K562 (cell line): ENCODE data around the gene ENO2. TPM values are rescaled to one million over a fixed set of nuclear protein-coding genes. Genes with fewer than 3 reads are reported as not detected.
A peak's percentile ranks its signal among the peaks of the same experiment; 100 is the strongest.

ENCODE experiments used
- ARNT ChIP-seq, 2 experiments: fragments of 450-650 bp; IDR thresholded peaks; 2 replicates each; pipeline ENCODE4 v1.6.1; 2016; ENCODE audit warnings: mild to moderate bottlenecking in 1 of 2
- DMBX1 ChIP-seq: fragments of 250-450 bp; sonication (Bioruptor Pico); IDR thresholded peaks from 2 replicates; pipeline ENCODE4 v1.8.0; 2022; ENCODE audit warnings: inconsistent platforms, mild to moderate bottlenecking, moderate library complexity, borderline replicate concordance
- DNMT1 ChIP-seq: fragments of 450-650 bp; IDR thresholded peaks from 2 replicates; pipeline ENCODE4 v1.6.1; 2016; ENCODE audit warnings: antibody characterized with exemption, mild to moderate bottlenecking
- FOXM1 ChIP-seq, 2 experiments: fragments of 450-650 bp in 1 of 2; sonication (generic) in 1 of 2; formaldehyde crosslinking in 1 of 2; IDR thresholded peaks; 2 replicates each; pipeline versions ENCODE4 v1.6.1 to v1.9.0; 2017 to 2022; ENCODE audit warnings: low read depth in 2 of 2, mild to moderate bottlenecking in 2 of 2, missing genetic modification reagents in 1 of 2, moderate library complexity in 1 of 2
- JUND ChIP-seq, 2 experiments: IDR thresholded peaks; 2 replicates in 1 of 2; 3 replicates in 1 of 2; pipeline ENCODE4 v1.6.1; 2011; ENCODE audit warnings: borderline replicate concordance in 2 of 2, low read depth in 2 of 2, low read length in 2 of 2, improper control_type of control experiment in 1 of 2, missing biosample characterization in 1 of 2, missing genetic modification characterization in 1 of 2, missing genetic modification reagents in 1 of 2
- NR2C1 ChIP-seq, 2 experiments: fragments of 450-650 bp; IDR thresholded peaks; 2 replicates each; pipeline ENCODE4 v1.6.1; 2017; ENCODE audit warnings: mild to moderate bottlenecking in 2 of 2, antibody characterized with exemption in 1 of 2, inconsistent platforms in 1 of 2, missing compliant biosample characterization in 1 of 2, missing genetic modification characterization in 1 of 2
- NUFIP1 ChIP-seq: fragments of 450-650 bp; IDR thresholded peaks from 2 replicates; pipeline ENCODE4 v1.6.1; 2018; ENCODE audit not compliant: partially characterized antibody
- SMAD3 ChIP-seq: fragments of 450-650 bp; formaldehyde crosslinking; conservative IDR thresholded peaks from 2 replicates; pipeline ENCODE4 v1.4.0; 2020; ENCODE audit warnings: mild to moderate bottlenecking
- SMARCB1 ChIP-seq: IDR thresholded peaks from 2 replicates; pipeline ENCODE4 v1.6.1; 2011; ENCODE audit warnings: improper control_type of control experiment, low read depth; ENCODE audit not compliant: insufficient read length
- STAG1 ChIP-seq: sonication (generic); formaldehyde crosslinking; IDR thresholded peaks from 2 replicates; pipeline ENCODE4 v1.5.0; 2020; ENCODE audit warnings: missing genetic modification reagents, borderline replicate concordance
- TCF3 ChIP-seq: sonication (generic); formaldehyde crosslinking; IDR thresholded peaks from 2 replicates; pipeline ENCODE4 v1.4.0; 2020; ENCODE audit warnings: mild to moderate bottlenecking, missing genetic modification reagents
- U2AF1 ChIP-seq: fragments of 200-400 bp; formaldehyde crosslinking; optimal IDR thresholded peaks from 2 replicates; pipeline ENCODE3; 2017; ENCODE audit warnings: mild to moderate bottlenecking, low read depth, low read length, moderate library complexity
- WHSC1 ChIP-seq: IDR thresholded peaks from one replicate; pipeline ENCODE4 v1.6.1; 2012; ENCODE audit warnings: low read length, control low read depth, inconsistent platforms
- ZSCAN32 ChIP-seq: fragments of 450-650 bp; formaldehyde crosslinking; IDR thresholded peaks from 2 replicates; pipeline ENCODE4 v1.4.0; 2020; ENCODE audit warnings: mild to moderate bottlenecking, moderate library complexity
- polyA plus RNA-seq, 8 experiments: library from polyadenylated mRNA; depleted of rRNA in 4 of 8; stranded (reverse) in 5 of 8; unstranded in 3 of 8; fragments of >200 nt; fragmentation: Nextera tagmentation in 2 of 8; fragmentation: Illumina TruSeq in 1 of 8; extraction: Ambion mirVana in 2 of 8; extraction: Trizol in 1 of 8; gene quantifications; 2 replicates each; pipeline versions ENCODE4 v1.2.1 to v1.2.3, GENCODE V29; 2011 to 2014; ENCODE audit warnings: inconsistent platforms in 1 of 8, missing spikeins in 1 of 8
- total RNA-seq, 7 experiments: library from RNA; depleted of rRNA in 6 of 7; stranded (reverse); fragments of >200 nt in 6 of 7; fragmentation: Illumina TruSeq in 2 of 7; extraction: Trizol in 2 of 7; gene quantifications; 2 replicates each; pipeline versions ENCODE4 v1.2.1 to v1.2.3, GENCODE V29; 2011 to 2021; ENCODE audit warnings: low replicate concordance in 1 of 7
- TF ChIP-seq, protein P1 (sequence below): fragments of 450-650 bp; formaldehyde crosslinking; IDR thresholded peaks from 2 replicates; pipeline ENCODE4 v1.4.0; 2020; ENCODE audit warnings: mild to moderate bottlenecking, moderate library complexity
- TF ChIP-seq, protein P2 (sequence below), 3 experiments: fragments of 200-800 bp in 1 of 3; fragments of 250-450 bp in 1 of 3; fragments of 450-650 bp in 1 of 3; sonication (Bioruptor Pico) in 1 of 3; sonication (Bioruptor generic) in 1 of 3; formaldehyde crosslinking in 1 of 3; IDR thresholded peaks; 2 replicates each; pipeline versions ENCODE4 v1.6.1 to v1.8.0; 2016 to 2022; ENCODE audit warnings: mild to moderate bottlenecking in 2 of 3, missing genetic modification characterization in 2 of 3, missing compliant biosample characterization in 1 of 3, moderate library complexity in 1 of 3
- TF ChIP-seq, protein P3 (sequence below): sonication (generic); IDR thresholded peaks from 2 replicates; pipeline ENCODE4 v1.6.1; 2016
- TF ChIP-seq, protein P4 (sequence below), 3 experiments: fragments of 200-800 bp in 1 of 3; sonication (Bioruptor generic) in 1 of 3; sonication (generic) in 1 of 3; formaldehyde crosslinking in 1 of 3; IDR thresholded peaks; 2 replicates each; pipeline versions ENCODE4 v1.6.1 to v1.8.0; 2016 to 2022; ENCODE audit warnings: mild to moderate bottlenecking in 2 of 3, missing compliant biosample characterization in 2 of 3, missing genetic modification characterization in 2 of 3, missing genetic modification reagents in 1 of 3

Gene ENO2
- total and polyA plus RNA-seq, 9 of the 15 experiments (the other 6 are each of a cell fraction or from before 2014, with no cell fraction given) = 10.9 to 43.3 (median 21.0) TPM

DNA sequence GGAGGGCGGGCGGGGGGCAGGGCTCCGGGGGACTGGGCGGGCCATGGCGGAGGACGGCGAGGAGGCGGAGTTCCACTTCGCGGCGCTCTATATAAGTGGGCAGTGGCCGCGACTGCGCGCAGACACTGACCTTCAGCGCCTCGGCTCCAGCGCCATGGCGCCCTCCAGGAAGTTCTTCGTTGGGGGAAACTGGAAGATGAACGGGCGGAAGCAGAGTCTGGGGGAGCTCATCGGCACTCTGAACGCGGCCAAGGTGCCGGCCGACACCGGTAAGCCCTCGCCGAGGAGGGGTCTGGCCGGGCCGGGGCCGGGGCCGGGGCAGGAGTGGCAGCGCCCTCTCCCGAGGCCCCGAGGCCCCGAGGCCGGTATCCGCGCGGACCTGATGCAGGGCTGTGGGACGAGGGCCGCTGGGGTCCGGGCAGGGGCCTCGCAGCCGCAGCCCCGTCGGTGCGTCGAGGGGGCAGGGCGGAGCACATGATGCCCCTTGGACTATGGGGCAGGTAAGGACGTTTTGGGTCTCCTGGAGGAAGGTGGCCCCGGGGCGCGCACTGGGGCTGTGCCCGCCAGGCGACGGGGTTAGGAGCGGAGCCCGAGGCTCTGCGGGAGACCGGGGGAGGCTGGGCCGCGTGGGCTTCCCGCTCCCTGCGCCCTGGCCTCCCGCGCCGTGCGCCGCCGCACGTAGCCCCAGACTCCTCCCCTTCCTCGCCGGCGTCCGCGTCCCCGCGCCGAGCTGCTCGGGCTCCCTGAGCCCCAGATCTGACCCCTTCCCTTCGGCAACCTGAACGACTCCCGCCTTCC lies 46.8 kb upstream of the ENO2 start, which contains the start of gene TPI1 (continued):
- TF ChIP-seq FOXM1 (IDR thresholded peaks at IDR 0.05; ENCODE audit: low read depth) (no peak), FOXM1 (CRISPR knock-in tag; IDR thresholded peaks at IDR 0.05; ENCODE audit: low read depth) (no peak), ZSCAN32 (CRISPR knock-in tag) (no peak), SMAD3 (CRISPR knock-in tag) (no peak), NUFIP1 (no peak), DNMT1 (no peak), DMBX1 (no peak), STAG1 (CRISPR knock-in tag) (peak; percentile 7; the same call in 1 of the 2 replicates), WHSC1 (no peak), SMARCB1 (no peak), JUND (IDR thresholded peaks at IDR 0.05; ENCODE audit: borderline replicate concordance, low read depth, low read length) (no peak), JUND (tag; IDR thresholded peaks at IDR 0.05; ENCODE audit: borderline replicate concordance, low read depth, low read length) (no peak), TCF3 (CRISPR knock-in tag) (no peak), ARNT (IDR thresholded peaks at IDR 0.05) (no peak), U2AF1 (no peak), NR2C1 (IDR thresholded peaks at IDR 0.05) (no peak), NR2C1 (tag; IDR thresholded peaks at IDR 0.05) (no peak)
- TF ChIP-seq, protein P1, sequence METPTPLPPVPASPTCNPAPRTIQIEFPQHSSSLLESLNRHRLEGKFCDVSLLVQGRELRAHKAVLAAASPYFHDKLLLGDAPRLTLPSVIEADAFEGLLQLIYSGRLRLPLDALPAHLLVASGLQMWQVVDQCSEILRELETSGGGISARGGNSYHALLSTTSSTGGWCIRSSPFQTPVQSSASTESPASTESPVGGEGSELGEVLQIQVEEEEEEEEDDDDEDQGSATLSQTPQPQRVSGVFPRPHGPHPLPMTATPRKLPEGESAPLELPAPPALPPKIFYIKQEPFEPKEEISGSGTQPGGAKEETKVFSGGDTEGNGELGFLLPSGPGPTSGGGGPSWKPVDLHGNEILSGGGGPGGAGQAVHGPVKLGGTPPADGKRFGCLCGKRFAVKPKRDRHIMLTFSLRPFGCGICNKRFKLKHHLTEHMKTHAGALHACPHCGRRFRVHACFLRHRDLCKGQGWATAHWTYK (CRISPR knock-in tag) = peak; percentile 79; the same call in 1 of the 2 replicates
- TF ChIP-seq, protein P2, sequence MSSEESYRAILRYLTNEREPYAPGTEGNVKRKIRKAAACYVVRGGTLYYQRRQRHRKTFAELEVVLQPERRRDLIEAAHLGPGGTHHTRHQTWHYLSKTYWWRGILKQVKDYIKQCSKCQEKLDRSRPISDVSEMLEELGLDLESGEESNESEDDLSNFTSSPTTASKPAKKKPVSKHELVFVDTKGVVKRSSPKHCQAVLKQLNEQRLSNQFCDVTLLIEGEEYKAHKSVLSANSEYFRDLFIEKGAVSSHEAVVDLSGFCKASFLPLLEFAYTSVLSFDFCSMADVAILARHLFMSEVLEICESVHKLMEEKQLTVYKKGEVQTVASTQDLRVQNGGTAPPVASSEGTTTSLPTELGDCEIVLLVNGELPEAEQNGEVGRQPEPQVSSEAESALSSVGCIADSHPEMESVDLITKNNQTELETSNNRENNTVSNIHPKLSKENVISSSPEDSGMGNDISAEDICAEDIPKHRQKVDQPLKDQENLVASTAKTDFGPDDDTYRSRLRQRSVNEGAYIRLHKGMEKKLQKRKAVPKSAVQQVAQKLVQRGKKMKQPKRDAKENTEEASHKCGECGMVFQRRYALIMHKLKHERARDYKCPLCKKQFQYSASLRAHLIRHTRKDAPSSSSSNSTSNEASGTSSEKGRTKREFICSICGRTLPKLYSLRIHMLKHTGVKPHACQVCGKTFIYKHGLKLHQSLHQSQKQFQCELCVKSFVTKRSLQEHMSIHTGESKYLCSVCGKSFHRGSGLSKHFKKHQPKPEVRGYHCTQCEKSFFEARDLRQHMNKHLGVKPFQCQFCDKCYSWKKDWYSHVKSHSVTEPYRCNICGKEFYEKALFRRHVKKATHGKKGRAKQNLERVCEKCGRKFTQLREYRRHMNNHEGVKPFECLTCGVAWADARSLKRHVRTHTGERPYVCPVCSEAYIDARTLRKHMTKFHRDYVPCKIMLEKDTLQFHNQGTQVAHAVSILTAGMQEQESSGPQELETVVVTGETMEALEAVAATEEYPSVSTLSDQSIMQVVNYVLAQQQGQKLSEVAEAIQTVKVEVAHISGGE (CRISPR knock-in tag; IDR thresholded peaks at IDR 0.05) = 0 out of 6 replicates have a peak, but pooled peaks of 1 of the 3 experiments have one; percentile 29
- TF ChIP-seq, protein P3, sequence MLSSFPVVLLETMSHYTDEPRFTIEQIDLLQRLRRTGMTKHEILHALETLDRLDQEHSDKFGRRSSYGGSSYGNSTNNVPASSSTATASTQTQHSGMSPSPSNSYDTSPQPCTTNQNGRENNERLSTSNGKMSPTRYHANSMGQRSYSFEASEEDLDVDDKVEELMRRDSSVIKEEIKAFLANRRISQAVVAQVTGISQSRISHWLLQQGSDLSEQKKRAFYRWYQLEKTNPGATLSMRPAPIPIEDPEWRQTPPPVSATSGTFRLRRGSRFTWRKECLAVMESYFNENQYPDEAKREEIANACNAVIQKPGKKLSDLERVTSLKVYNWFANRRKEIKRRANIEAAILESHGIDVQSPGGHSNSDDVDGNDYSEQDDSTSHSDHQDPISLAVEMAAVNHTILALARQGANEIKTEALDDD = no peak
- TF ChIP-seq, protein P4, sequence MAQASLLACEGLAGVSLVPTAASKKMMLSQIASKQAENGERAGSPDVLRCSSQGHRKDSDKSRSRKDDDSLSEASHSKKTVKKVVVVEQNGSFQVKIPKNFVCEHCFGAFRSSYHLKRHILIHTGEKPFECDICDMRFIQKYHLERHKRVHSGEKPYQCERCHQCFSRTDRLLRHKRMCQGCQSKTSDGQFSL (CRISPR knock-in tag; IDR thresholded peaks at IDR 0.05) = no peak
- TF ChIP-seq, protein P4 (tag; IDR thresholded peaks at IDR 0.05) = no peak
